Mononuclear cell (primary cell): Measurements from ENCODE around the gene PRCP. TPM values are rescaled to one million over a fixed set of nuclear protein-coding genes. Genes with fewer than 3 reads are reported as not detected.

Experiments used
- H3K27me3 ChIP-seq: 2 replicates; pipeline ENCODE4 v1.6.0; 2011; ENCODE audit warnings: low read length, control low read depth; ENCODE audit not compliant: insufficient read depth
- H3K4me1 ChIP-seq: 2 replicates; pipeline ENCODE4 v1.5.1; 2011; ENCODE audit warnings: mild to moderate bottlenecking, low read length, control low read depth; ENCODE audit not compliant: insufficient read depth
- H3K4me3 ChIP-seq: 2 replicates; pipeline ENCODE4 v1.5.1; 2011; ENCODE audit warnings: mild to moderate bottlenecking, low read length, moderate library complexity
- H3K9me3 ChIP-seq: 2 replicates; pipeline ENCODE4 v1.5.1; 2011; ENCODE audit warnings: low read depth, mild to moderate bottlenecking, control low read depth, low read length
- total RNA-seq: library from RNA; depleted of rRNA; stranded (reverse); fragments of >200 nt; gene quantifications from one replicate; pipeline ENCODE4 v1.2.3, GENCODE V29; 2012

PRCP gene
- total RNA-seq, 1 donor: 46.7 TPM

GRCh38 chr11:82842019-82842418, 58.2 kb downstream of the PRCP start:
- H3K9me3 ChIP-seq: no peaks in the 10 kb centered on the region
- no peak overlapping the region for H3K4me3 ChIP-seq
- H3K27me3 ChIP-seq: no peaks in the 10 kb centered on the region
- H3K4me1 ChIP-seq: no peaks in the 10 kb centered on the region

- Histone ChIP-seq H3K27me3 (no peaks in the 10 kb centered on the region), H3K4me3 (no peak overlapping the region), H3K4me1 (no peaks in the 10 kb centered on the region)
Observed at GRCh38 chr11:82837650-82838049, 62.6 kb downstream of the PRCP start.

GRCh38 chr11:82832983-82833382, 67.2 kb downstream of the PRCP start:
- Histone ChIP-seq H3K9me3 (no peaks in the 10 kb centered on the region), H3K4me3 (no peak overlapping the region), H3K27me3 (no peaks in the 10 kb centered on the region), H3K4me1 (no peaks in the 10 kb centered on the region)

More at GRCh38 chr11:82837650-82838049, 62.6 kb downstream of the PRCP start:
- no peaks in the 10 kb centered on the region for H3K9me3 ChIP-seq

GRCh38 chr11:82831364-82831763, 68.9 kb downstream of the PRCP start:
- Histone ChIP-seq H3K4me1 (no peaks in the 10 kb centered on the region), H3K27me3 (no peaks in the 10 kb centered on the region), H3K9me3 (no peaks in the 10 kb centered on the region), H3K4me3 (no peak overlapping the region)

- H3K9me3 ChIP-seq: no peaks in the 10 kb centered on the region
- no peak overlapping the region for H3K4me3 ChIP-seq
- no peaks in the 10 kb centered on the region for H3K27me3 ChIP-seq
- H3K4me1 ChIP-seq: no peaks in the 10 kb centered on the region
Observed at GRCh38 chr11:82830746-82831145, 69.5 kb downstream of the PRCP start.

- no peaks in the 10 kb centered on the region for H3K4me1 ChIP-seq
- no peaks in the 10 kb centered on the region for H3K9me3 ChIP-seq
- no peak overlapping the region for H3K4me3 ChIP-seq
- no peaks in the 10 kb centered on the region for H3K27me3 ChIP-seq
Observed at GRCh38 chr11:82829101-82829500, 71.1 kb downstream of the PRCP start.

GRCh38 chr11:82828472-82828871, 71.8 kb downstream of the PRCP start:
- no peaks in the 10 kb centered on the region for H3K27me3 ChIP-seq
- no peaks in the 10 kb centered on the region for H3K4me1 ChIP-seq
- no peak overlapping the region for H3K4me3 ChIP-seq
- H3K9me3 ChIP-seq: no peaks in the 10 kb centered on the region

- Histone ChIP-seq H3K27me3 (no peaks in the 10 kb centered on the region), H3K4me1 (no peaks in the 10 kb centered on the region), H3K4me3 (no peak overlapping the region), H3K9me3 (no peaks in the 10 kb centered on the region)
Observed at GRCh38 chr11:82826526-82826925, 73.7 kb downstream of the PRCP start.

GRCh38 chr11:82823647-82824619, 76.3 kb downstream of the PRCP start:
- Histone ChIP-seq H3K27me3 (no peaks in the 10 kb centered on the region), H3K4me1 (no peaks in the 10 kb centered on the region), H3K9me3 (no peaks in the 10 kb centered on the region), H3K4me3 (no peak overlapping the region)

GRCh38 chr11:82818409-82819043, 81.7 kb downstream of the PRCP start:
- Histone ChIP-seq H3K9me3 (no peaks in the 10 kb centered on the region), H3K4me3 (no peak overlapping the region), H3K4me1 (no peaks in the 10 kb centered on the region), H3K27me3 (no peaks in the 10 kb centered on the region)

GRCh38 chr11:82815406-82815805, 84.8 kb downstream of the PRCP start:
- no peaks in the 10 kb centered on the region for H3K4me1 ChIP-seq
- no peaks in the 10 kb centered on the region for H3K27me3 ChIP-seq
- H3K4me3 ChIP-seq: no peak overlapping the region
- H3K9me3 ChIP-seq: no peaks in the 10 kb centered on the region

- Histone ChIP-seq H3K4me3 (no peak overlapping the region), H3K9me3 (no peaks in the 10 kb centered on the region), H3K4me1 (no peaks in the 10 kb centered on the region), H3K27me3 (no peaks in the 10 kb centered on the region)
Observed at GRCh38 chr11:82814379-82814778, 85.9 kb downstream of the PRCP start.

- no peaks in the 10 kb centered on the region for H3K27me3 ChIP-seq
- no peaks in the 10 kb centered on the region for H3K4me1 ChIP-seq
- no peaks in the 10 kb centered on the region for H3K9me3 ChIP-seq
- no peak overlapping the region for H3K4me3 ChIP-seq
Observed at GRCh38 chr11:82811369-82811768, 88.9 kb downstream of the PRCP start.

GRCh38 chr11:82810738-82811137, 89.5 kb downstream of the PRCP start:
- no peaks in the 10 kb centered on the region for H3K27me3 ChIP-seq
- no peak overlapping the region for H3K4me3 ChIP-seq
- H3K4me1 ChIP-seq: no peaks in the 10 kb centered on the region
- H3K9me3 ChIP-seq: no peaks in the 10 kb centered on the region

GRCh38 chr11:82810326-82810725, 89.9 kb downstream of the PRCP start:
- Histone ChIP-seq H3K4me3 (no peak overlapping the region), H3K4me1 (no peaks in the 10 kb centered on the region), H3K9me3 (no peaks in the 10 kb centered on the region), H3K27me3 (peaks cover 3% of the 10 kb centered on the region)
